ENCODE data around the gene HM13. TPM values are rescaled to one million over a fixed set of nuclear protein-coding genes. Genes with fewer than 3 reads are reported as not detected.
A peak's percentile ranks its signal among the peaks of the same experiment; 100 is the strongest.

HM13 gene
- total RNA-seq, 3 donors from 2014 or later: 95.6 to 137 (median 109) TPM

DNA sequence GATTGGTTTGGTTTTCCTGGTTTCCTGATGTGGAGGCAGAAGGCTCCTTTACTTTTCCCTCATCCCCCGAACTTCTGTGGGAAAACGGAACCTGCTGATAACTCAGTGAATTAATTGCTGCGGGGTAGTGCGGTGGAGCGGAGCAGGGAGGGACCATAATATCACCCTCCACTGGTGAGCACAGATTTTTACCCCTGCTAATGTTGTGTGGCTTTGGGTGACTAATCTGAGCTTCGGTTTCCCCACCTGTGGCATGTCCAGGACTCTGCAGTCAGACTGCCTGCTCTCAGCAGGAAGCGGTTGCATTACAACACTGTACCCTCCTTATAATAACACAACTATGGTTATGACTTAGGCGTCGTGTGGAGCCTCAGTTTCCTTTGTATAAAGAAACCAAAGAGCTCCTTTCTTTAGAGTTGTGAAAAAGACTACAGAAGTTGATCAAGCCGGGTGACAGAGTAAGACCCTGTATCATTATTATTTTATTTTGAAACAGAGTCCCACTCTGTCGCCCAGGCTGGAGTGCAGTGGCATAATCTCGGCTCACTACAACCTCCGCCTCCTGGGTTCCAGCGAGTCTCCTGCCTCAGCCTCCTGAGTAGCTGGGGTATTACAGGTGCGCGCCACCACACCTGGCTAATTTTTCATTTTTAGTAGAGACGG, 88.7 kb downstream of the HM13 start:
- no peak for ATAC-seq
- intact Hi-C loops (cut with DNase I, micrococcal nuclease): no loop called here
- no peaks in the 10 kb centered on the region for H3K9me3 ChIP-seq
- TF ChIP-seq, protein P1, sequence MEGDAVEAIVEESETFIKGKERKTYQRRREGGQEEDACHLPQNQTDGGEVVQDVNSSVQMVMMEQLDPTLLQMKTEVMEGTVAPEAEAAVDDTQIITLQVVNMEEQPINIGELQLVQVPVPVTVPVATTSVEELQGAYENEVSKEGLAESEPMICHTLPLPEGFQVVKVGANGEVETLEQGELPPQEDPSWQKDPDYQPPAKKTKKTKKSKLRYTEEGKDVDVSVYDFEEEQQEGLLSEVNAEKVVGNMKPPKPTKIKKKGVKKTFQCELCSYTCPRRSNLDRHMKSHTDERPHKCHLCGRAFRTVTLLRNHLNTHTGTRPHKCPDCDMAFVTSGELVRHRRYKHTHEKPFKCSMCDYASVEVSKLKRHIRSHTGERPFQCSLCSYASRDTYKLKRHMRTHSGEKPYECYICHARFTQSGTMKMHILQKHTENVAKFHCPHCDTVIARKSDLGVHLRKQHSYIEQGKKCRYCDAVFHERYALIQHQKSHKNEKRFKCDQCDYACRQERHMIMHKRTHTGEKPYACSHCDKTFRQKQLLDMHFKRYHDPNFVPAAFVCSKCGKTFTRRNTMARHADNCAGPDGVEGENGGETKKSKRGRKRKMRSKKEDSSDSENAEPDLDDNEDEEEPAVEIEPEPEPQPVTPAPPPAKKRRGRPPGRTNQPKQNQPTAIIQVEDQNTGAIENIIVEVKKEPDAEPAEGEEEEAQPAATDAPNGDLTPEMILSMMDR (IDR thresholded peaks at IDR 0.05): no peak
- H3K36me3 ChIP-seq (ENCODE audit: low read depth): peaks cover 2% of the 10 kb centered on the region
- no peak overlapping the region for H3K4me3 ChIP-seq
- peaks cover 21% of the 10 kb centered on the region for H3K4me1 ChIP-seq (ENCODE audit: low read depth)
- peak in 1 of 3 donors; percentile 37 for DNase-seq

DNA sequence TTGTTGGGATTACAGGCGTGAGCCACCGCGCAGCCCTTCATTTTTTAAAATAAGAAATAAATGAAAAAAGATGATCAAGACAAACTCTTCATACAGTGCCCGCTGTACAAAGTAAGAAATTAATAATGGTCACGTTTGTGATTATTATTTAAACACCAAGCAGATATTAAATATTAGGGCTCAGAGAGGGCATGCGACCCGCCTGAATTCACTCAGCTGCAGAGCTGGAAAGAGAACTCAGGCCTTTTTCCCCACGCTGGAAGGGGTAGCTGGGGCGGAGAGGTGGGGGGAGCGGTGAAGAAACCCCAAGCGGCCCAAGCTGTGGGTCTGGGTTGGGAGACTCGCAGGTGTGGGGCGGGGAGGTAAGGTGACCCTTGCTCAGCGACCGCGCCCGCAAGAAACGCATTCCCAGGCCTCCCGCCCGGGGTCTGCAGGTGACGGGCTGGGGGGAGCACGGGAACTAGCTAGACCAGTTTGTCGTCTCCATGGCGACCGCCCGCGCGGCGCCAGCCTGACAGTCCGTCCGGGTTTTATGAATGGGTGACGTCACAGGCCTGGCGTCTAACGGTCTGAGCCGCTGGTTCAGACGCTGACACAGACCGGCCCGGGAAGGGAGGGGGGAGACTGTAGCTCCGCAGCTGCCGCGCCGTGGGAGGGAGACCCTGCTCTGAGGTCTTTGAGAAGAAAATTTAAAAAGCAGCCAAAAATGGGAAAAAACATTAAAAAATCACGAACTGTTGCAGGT, 89.8 kb downstream of the HM13 start:
- Histone ChIP-seq H3K4me3 (no peak overlapping the region), H3K4me1 (ENCODE audit: low read depth) (peaks cover 27% of the 10 kb centered on the region), H3K9me3 (no peaks in the 10 kb centered on the region), H3K36me3 (ENCODE audit: low read depth) (peaks cover 2% of the 10 kb centered on the region)
- intact Hi-C loops (cut with DNase I, micrococcal nuclease): no loop called here
- DNase-seq (peak; percentile 95 to 99 (median 97)), ATAC-seq (peak; percentile 62)
- TF ChIP-seq, protein P1 (IDR thresholded peaks at IDR 0.05): no peak

DNA sequence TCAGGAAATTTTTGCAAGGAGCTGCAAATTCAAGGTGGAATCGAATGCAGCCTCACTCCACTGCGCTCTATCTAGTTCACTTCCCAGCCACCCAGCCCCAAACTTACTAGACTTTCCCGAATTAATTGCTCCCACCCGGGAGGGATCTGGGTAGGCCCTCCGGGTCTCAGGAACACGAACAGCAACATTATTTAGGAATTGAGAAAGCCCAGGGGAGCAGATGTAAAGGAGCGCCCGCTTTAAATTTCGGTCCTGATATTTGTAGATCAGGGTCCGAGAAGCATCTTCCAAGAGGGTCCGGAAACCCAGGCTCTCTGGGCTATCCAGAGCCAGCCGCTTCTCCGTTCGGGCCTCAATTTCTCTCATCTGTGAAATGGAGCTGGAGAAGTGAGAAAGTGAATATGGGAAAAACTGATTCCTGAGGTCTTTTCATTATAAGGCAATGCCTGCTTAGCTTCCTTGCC, 90.4 kb downstream of the HM13 start:
- DNase-seq (peak in 1 of 3 donors; percentile 35), ATAC-seq (no peak)
- peaks cover 2% of the 10 kb centered on the region for H3K36me3 ChIP-seq (ENCODE audit: low read depth)
- H3K4me1 ChIP-seq (ENCODE audit: low read depth): peaks cover 33% of the 10 kb centered on the region
- TF ChIP-seq, protein P1 (IDR thresholded peaks at IDR 0.05): no peak
- intact Hi-C loops (cut with DNase I, micrococcal nuclease): no loop called here
- no peaks in the 10 kb centered on the region for H3K9me3 ChIP-seq
- peak overlapping the region; percentile 60 for H3K4me3 ChIP-seq

DNA sequence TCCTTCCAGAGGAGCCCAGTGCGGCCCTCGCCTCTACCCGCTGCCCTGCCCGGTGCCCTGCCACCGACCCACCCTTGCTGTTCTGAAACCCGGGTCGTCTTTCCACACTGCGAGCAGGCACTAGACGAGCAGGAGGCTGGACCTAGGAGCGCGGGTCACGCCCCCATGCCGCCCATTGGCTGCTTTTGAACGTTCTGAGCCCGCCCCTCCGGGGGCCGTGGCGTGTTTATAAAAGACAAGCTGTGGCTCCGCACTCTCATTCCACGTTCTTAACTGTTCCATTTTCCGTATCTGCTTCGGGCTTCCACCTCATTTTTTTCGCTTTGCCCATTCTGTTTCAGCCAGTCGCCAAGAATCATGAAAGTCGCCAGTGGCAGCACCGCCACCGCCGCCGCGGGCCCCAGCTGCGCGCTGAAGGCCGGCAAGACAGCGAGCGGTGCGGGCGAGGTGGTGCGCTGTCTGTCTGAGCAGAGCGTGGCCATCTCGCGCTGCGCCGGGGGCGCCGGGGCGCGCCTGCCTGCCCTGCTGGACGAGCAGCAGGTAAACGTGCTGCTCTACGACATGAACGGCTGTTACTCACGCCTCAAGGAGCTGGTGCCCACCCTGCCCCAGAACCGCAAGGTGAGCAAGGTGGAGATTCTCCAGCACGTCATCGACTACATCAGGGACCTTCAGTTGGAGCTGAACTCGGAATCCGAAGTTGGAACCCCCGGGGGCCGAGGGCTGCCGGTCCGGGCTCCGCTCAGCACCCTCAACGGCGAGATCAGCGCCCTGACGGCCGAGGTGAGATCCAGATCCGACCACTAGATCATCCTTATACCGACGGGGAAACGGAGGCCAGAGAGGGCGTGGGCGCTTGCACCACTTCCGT, 91.0 kb downstream of the HM13 start, which contains the start of gene ID1:
ID1 (plus strand) TSS at position 259 of the 871 bp plus-strand sequence; CDS start at position 358, 99 bp downstream.
- intact Hi-C loops (cut with DNase I, micrococcal nuclease): no loop called here
- H3K9me3 ChIP-seq: no peaks in the 10 kb centered on the region
- peak within 1 kb of the TSS; percentile 60 for H3K4me3 ChIP-seq
- peak; percentile 95 to 98 (median 96) for DNase-seq
- ATAC-seq: peak; percentile 78
- peaks cover 39% of the 10 kb centered on the region for H3K4me1 ChIP-seq (ENCODE audit: low read depth)
- peaks cover 2% of the 10 kb centered on the region for H3K36me3 ChIP-seq (ENCODE audit: low read depth)
- TF ChIP-seq, protein P1 (IDR thresholded peaks at IDR 0.05): no peak
